H1 (cell line): ENCODE data around the gene KPNA6. TPM values are rescaled to one million over a fixed set of nuclear protein-coding genes. Genes with fewer than 3 reads are reported as not detected.

Source experiments
- CTCF ChIA-PET: fragments of 300-600 bp; sonication (Branson Sonifier 250); formaldehyde crosslinking; loops from one replicate; lab custom pipeline; 2021; ENCODE audit not compliant: partially characterized antibody; lab: Charles Lee
- POLR2A ChIA-PET: fragments of 300-600 bp; sonication (Branson Sonifier 250); formaldehyde crosslinking; loops from one replicate; lab custom pipeline; 2021; ENCODE audit warnings: inconsistent platforms; ENCODE audit not compliant: partially characterized antibody; lab: Charles Lee
- DNase-seq, 2 experiments: peaks; one replicate each; pipeline versions ENCODE4 v3.0.0 to v3.0.0-alpha.2; 2010 to 2022; ENCODE audit warnings: low spot score in 2 of 2, low read depth in 1 of 2, mixed read lengths in 1 of 2
- FAIRE-seq: peaks from 2 replicates; lab custom pipeline; 2011; peaks lifted over from hg19 to GRCh38; lab: Jason Lieb, UNC
- H2AFZ ChIP-seq: 2 replicates; pipeline ENCODE4 v1.8.1; 2012; ENCODE audit warnings: low read length, inconsistent platforms
- H2AK5ac ChIP-seq: 2 replicates; pipeline ENCODE4 v1.6.1; 2013; ENCODE audit warnings: low read depth, low read length
- H2BK120ac ChIP-seq: replicated peaks from 2 replicates; pipeline ENCODE3; 2013; ENCODE audit warnings: low read depth, low read length, inconsistent platforms
- H2BK12ac ChIP-seq: 2 replicates; pipeline ENCODE4 v1.6.1; 2013; ENCODE audit warnings: low read depth, low read length
- H2BK15ac ChIP-seq: 2 replicates; pipeline ENCODE4 v1.6.1; 2013; ENCODE audit warnings: low read length
- H2BK20ac ChIP-seq: 2 replicates; pipeline ENCODE4 v1.6.1; 2013; ENCODE audit warnings: low read length
- H2BK5ac ChIP-seq: 2 replicates; pipeline ENCODE4 v1.6.1; 2013; ENCODE audit warnings: low read depth, low read length
- H3K14ac ChIP-seq: 2 replicates; pipeline ENCODE4 v1.6.1; 2013; ENCODE audit warnings: inconsistent platforms; ENCODE audit not compliant: insufficient read length
- H3K18ac ChIP-seq: 2 replicates; pipeline ENCODE4 v1.6.1; 2013; ENCODE audit warnings: low read length; ENCODE audit errors: extremely low read depth
- H3K23ac ChIP-seq: 2 replicates; pipeline ENCODE4 v1.6.1; 2013; ENCODE audit warnings: inconsistent platforms; ENCODE audit not compliant: insufficient read length
- H3K23me2 ChIP-seq: 2 replicates; pipeline ENCODE4 v1.6.1; 2013; ENCODE audit warnings: low read depth, low read length
- H3K27ac ChIP-seq: 2 replicates; pipeline ENCODE4 v1.6.1; 2011; ENCODE audit warnings: low read depth, low read length, inconsistent platforms
- H3K27me3 ChIP-seq, 4 experiments: replicated peaks in 1 of 4; 1 replicate in 1 of 4; 2 replicates in 3 of 4; pipeline versions ENCODE4 v1.6.1 to v1.8.1; 2011 to 2013; ENCODE audit warnings: low read length in 3 of 4, mild to moderate bottlenecking in 3 of 4, inconsistent platforms in 2 of 4, mixed read lengths in 2 of 4, moderate library complexity in 1 of 4; ENCODE audit not compliant: control insufficient read depth in 3 of 4, insufficient read depth in 3 of 4; ENCODE audit errors: extremely low read depth in 1 of 4
- H3K36me3 ChIP-seq, 4 experiments: 2 replicates each; pipeline versions ENCODE4 v1.6.1 to v1.8.1; 2011 to 2013; ENCODE audit warnings: mild to moderate bottlenecking in 4 of 4, low read length in 3 of 4, moderate library complexity in 2 of 4, control low read depth in 1 of 4, inconsistent platforms in 1 of 4; ENCODE audit not compliant: insufficient read depth in 4 of 4, control insufficient read depth in 2 of 4
- H3K4ac ChIP-seq: replicated peaks from 2 replicates; pipeline ENCODE3; 2013; ENCODE audit warnings: low read length, low read depth, mixed read lengths, inconsistent platforms; ENCODE audit not compliant: insufficient read length
- H3K4me1 ChIP-seq, 4 experiments: replicated peaks in 1 of 4; 1 replicate in 1 of 4; 2 replicates in 3 of 4; pipeline versions ENCODE4 v1.6.1 to v1.8.1; 2011 to 2013; ENCODE audit warnings: low read length in 3 of 4, inconsistent platforms in 2 of 4, mixed read lengths in 1 of 4; ENCODE audit not compliant: insufficient read depth in 4 of 4, control insufficient read depth in 3 of 4
- H3K4me2 ChIP-seq, 2 experiments: 2 replicates each; pipeline versions ENCODE4 v1.6.1 to v1.8.1; 2011 to 2013; ENCODE audit warnings: low read depth in 2 of 2, low read length in 2 of 2, control low read depth in 1 of 2, inconsistent platforms in 1 of 2, mild to moderate bottlenecking in 1 of 2; ENCODE audit not compliant: insufficient read depth in 1 of 2
- H3K4me3 ChIP-seq, 4 experiments: fragments of 200-600, 300-600 bp in 1 of 4; sonication (generic), shearing (Covaris generic), sonication (Bioruptor Twin) in 1 of 4; 2 replicates each; pipeline versions ENCODE4 v1.5.1 to v1.8.1; 2011 to 2016; ENCODE audit warnings: low read length in 4 of 4, low read depth in 3 of 4, control low read depth in 2 of 4, inconsistent platforms in 2 of 4, mild to moderate bottlenecking in 2 of 4, mixed read lengths in 1 of 4, moderate library complexity in 1 of 4; ENCODE audit not compliant: insufficient read depth in 2 of 4; ENCODE audit errors: extremely low read depth in 1 of 4
- H3K56ac ChIP-seq: replicated peaks from 2 replicates; pipeline ENCODE3; 2013; ENCODE audit warnings: low read depth, mild to moderate bottlenecking, mixed read lengths, low read length, inconsistent platforms; ENCODE audit not compliant: insufficient read length
- H3K79me1 ChIP-seq: 2 replicates; pipeline ENCODE4 v1.6.1; 2013; ENCODE audit warnings: low read depth, low read length, control low read depth
- H3K79me2 ChIP-seq, 2 experiments: 2 replicates each; pipeline versions ENCODE4 v1.6.1 to v1.8.1; 2012 to 2013; ENCODE audit warnings: low read length in 2 of 2, mild to moderate bottlenecking in 2 of 2, inconsistent platforms in 1 of 2; ENCODE audit not compliant: insufficient read depth in 2 of 2, control insufficient read depth in 1 of 2
- H3K9ac ChIP-seq, 4 experiments: replicated peaks in 1 of 4; 1 replicate in 1 of 4; 2 replicates in 3 of 4; pipeline versions ENCODE4 v1.6.1 to v1.8.1; 2011 to 2013; ENCODE audit warnings: low read depth in 3 of 4, low read length in 3 of 4, control low read depth in 2 of 4, mild to moderate bottlenecking in 2 of 4, moderate library complexity in 2 of 4, inconsistent platforms in 1 of 4; ENCODE audit errors: extremely low read depth in 1 of 4
- H3K9me3 ChIP-seq, 2 experiments: 2 replicates each; pipeline versions ENCODE4 v1.6.1 to v1.8.1; 2012 to 2013; ENCODE audit warnings: mild to moderate bottlenecking in 2 of 2, moderate library complexity in 2 of 2, control low read depth in 1 of 2, inconsistent platforms in 1 of 2, low read depth in 1 of 2, low read length in 1 of 2, mixed read lengths in 1 of 2; ENCODE audit not compliant: insufficient read depth in 2 of 2
- H4K20me1 ChIP-seq, 2 experiments: replicated peaks in 1 of 2; 2 replicates each; pipeline versions ENCODE3 to v1.8.1; 2011 to 2013; ENCODE audit warnings: inconsistent platforms in 2 of 2, low read length in 2 of 2, mild to moderate bottlenecking in 1 of 2; ENCODE audit not compliant: insufficient read depth in 2 of 2, control insufficient read depth in 1 of 2
- H4K5ac ChIP-seq: 2 replicates; pipeline ENCODE4 v1.6.1; 2013; ENCODE audit warnings: low read length, low read depth, mixed read lengths, inconsistent platforms; ENCODE audit not compliant: insufficient read length
- H4K8ac ChIP-seq: 2 replicates; pipeline ENCODE4 v1.8.0; 2013; ENCODE audit warnings: mild to moderate bottlenecking, moderate library complexity, low read length, inconsistent platforms; ENCODE audit not compliant: insufficient read depth; ENCODE audit errors: extremely low read depth
- H4K91ac ChIP-seq: replicated peaks from 2 replicates; pipeline ENCODE3; 2013; ENCODE audit warnings: low read length, mixed read lengths, inconsistent platforms; ENCODE audit not compliant: insufficient read length
- BCL11A ChIP-seq, 2 experiments: IDR thresholded peaks; one replicate each; pipeline ENCODE4 v1.6.1; 2011; ENCODE audit warnings: low read depth in 2 of 2, low read length in 2 of 2, mild to moderate bottlenecking in 2 of 2
- CBX8 ChIP-seq: fragments of 300-800, 300-1000 bp; sonication (generic); IDR thresholded peaks from 2 replicates; pipeline ENCODE4 v1.7.1; 2016; ENCODE audit warnings: low read depth, low read length, borderline replicate concordance
- CHD1 ChIP-seq: IDR thresholded peaks from 2 replicates; pipeline ENCODE4 v1.6.1; 2012; ENCODE audit warnings: low read depth, low read length, improper control_type of control experiment
- CREB1 ChIP-seq: IDR thresholded peaks from 2 replicates; pipeline ENCODE4 v1.6.1; 2012; ENCODE audit warnings: inconsistent platforms
- GABPA ChIP-seq: IDR thresholded peaks from 2 replicates; pipeline ENCODE4 v1.6.1; 2011; ENCODE audit warnings: mild to moderate bottlenecking, low read length, moderate library complexity, borderline replicate concordance; ENCODE audit not compliant: insufficient read depth
- KDM5A ChIP-seq: fragments of 200-600 bp; IDR thresholded peaks from 2 replicates; pipeline ENCODE4 v1.7.1; 2012; ENCODE audit warnings: mild to moderate bottlenecking, low read length, inconsistent platforms, mixed read lengths
- SAP30 ChIP-seq: fragments of 300-600 bp; sonication (generic); IDR thresholded peaks from 2 replicates; pipeline ENCODE4 v1.7.1; 2012; ENCODE audit warnings: low read length, moderate library complexity, mild to moderate bottlenecking, inconsistent platforms; ENCODE audit not compliant: insufficient read depth, insufficient replicate concordance
- WGBS, 2 experiments: shearing (Covaris generic) in 1 of 2; methylation state at CpG; one replicate each; pipeline versions ENCODE4 v1.1.6 to v1.1.7; 2013 to 2015; ENCODE audit warnings: low lambda C conversion rate in 2 of 2, mixed read lengths in 2 of 2, inconsistent platforms in 1 of 2, low coverage in 1 of 2, missing lambda C conversion rate in 1 of 2; ENCODE audit not compliant: insufficient replicate concordance in 2 of 2, insufficient coverage in 1 of 2, insufficient read length in 1 of 2; ENCODE audit errors: extremely low coverage in 1 of 2, missing lambda C conversion rate in 1 of 2; 5-methylcytosine and 5-hydroxymethylcytosine counted together
- polyA plus RNA-seq, 7 experiments: library from polyadenylated mRNA; depleted of rRNA in 3 of 7; stranded (reverse) in 5 of 7; unstranded in 2 of 7; fragments of >200 nt in 5 of 7; fragments of 200-250 nt in 2 of 7; gene quantifications; 1 replicate in 5 of 7; 2 replicates in 1 of 7; 4 replicates in 1 of 7; pipeline versions ENCODE4 v1.2.1 to v1.2.3, GENCODE V29; 2011 to 2013; ENCODE audit warnings: missing spikeins in 2 of 7, mixed read lengths in 2 of 7
- total RNA-seq: library from RNA; stranded (reverse); fragmentation: NEBNext Ultra II Directional; extraction: Animal tissue kit (Norgen Biotek cat#: 25700); gene quantifications from 2 replicates; pipeline ENCODE4 v1.2.1, GENCODE V29; 2021
- TF ChIP-seq, protein P1 (sequence below): IDR thresholded peaks from 2 replicates; pipeline ENCODE4 v1.6.1; 2011; ENCODE audit warnings: low read depth, mild to moderate bottlenecking, low read length; ENCODE audit not compliant: insufficient read depth
- TF ChIP-seq, protein P2 (sequence below): IDR thresholded peaks from 2 replicates; pipeline ENCODE4 v1.6.1; 2012; ENCODE audit warnings: inconsistent platforms

Gene KPNA6
- total and polyA plus RNA-seq, 2 of the 8 experiments (the other 6 are each of a cell fraction or from before 2014, with no cell fraction given) = 24.2 to 120 TPM

DNA sequence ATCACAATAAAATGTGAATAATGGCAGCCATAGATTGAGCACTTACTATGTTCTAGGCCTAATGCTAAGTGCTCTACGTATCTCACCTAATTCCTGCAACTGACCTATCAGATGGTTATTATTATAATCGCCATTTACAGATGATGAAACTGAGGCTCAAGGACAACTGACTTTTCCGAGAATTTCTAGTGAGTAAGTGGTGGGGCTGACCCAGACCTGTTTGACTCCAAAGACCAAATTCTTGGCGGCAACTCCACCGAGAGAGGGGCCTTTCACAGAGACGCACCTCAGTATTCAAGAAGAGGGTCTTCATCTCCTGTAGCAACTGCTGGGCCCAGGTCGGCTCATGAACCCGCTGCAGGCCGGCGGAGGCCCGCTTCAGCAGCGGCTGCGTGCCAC, 113.7 kb downstream of the KPNA6 start:
- H4K8ac ChIP-seq = no peak overlapping the region
- no peak overlapping the region for H4K5ac ChIP-seq
- H2AFZ ChIP-seq = no peak overlapping the region
- ChIA-PET CTCF (interaction anchor here (1.0 to 1.9 kb wide), 3 partner anchors 9 to 94 kb away, joined by 3 to 7 read pairs (median 5); partner anchors contain the start of gene DCDC2B), POLR2A (interaction anchor here (0.6 to 8.0 kb wide), 11 partner anchors 10 to 116 kb away, joined by 3 to 52 read pairs (median 5); partner anchors contain the start of genes DCDC2B and IQCC)
- peak overlapping the region in 3 of 4 experiments; percentile 15 to 54 (median 52); a peak in 4 of 7 replicates for H3K9ac ChIP-seq
- no peak overlapping the region for H2BK15ac ChIP-seq
- no peak overlapping the region for H3K56ac ChIP-seq
- H3K27me3 ChIP-seq = no peaks in the 10 kb centered on the region
- DNase-seq (no peak), FAIRE-seq (no peak)
- no peak overlapping the region for H4K91ac ChIP-seq
- no peak overlapping the region for H2BK12ac ChIP-seq
- peaks cover 0 to 24% of the 10 kb centered on the region in 2 experiments; a peak in 3 of 4 replicates for H3K79me2 ChIP-seq
- peak overlapping the region; percentile 68; the same call in 1 of the 2 replicates for H2BK5ac ChIP-seq
- H2AK5ac ChIP-seq = no peak overlapping the region
- peaks cover 0 to 7% (median 2%) of the 10 kb centered on the region in 4 experiments; a peak in 3 of 7 replicates for H3K4me1 ChIP-seq
- no peak overlapping the region for H2BK120ac ChIP-seq
- peak overlapping the region; percentile 66 to 97 (median 88) for H3K4me3 ChIP-seq
- H4K20me1 ChIP-seq = peaks cover 0 to 4% of the 10 kb centered on the region in 2 experiments
- TF ChIP-seq CHD1 = no peak
- TF ChIP-seq CREB1 = no peak
- TF ChIP-seq CBX8 = no peak
- TF ChIP-seq BCL11A (IDR thresholded peaks at IDR 0.05; ENCODE audit: low read depth in 2 of 2, low read length in 2 of 2) = no peak
- TF ChIP-seq, protein P1, sequence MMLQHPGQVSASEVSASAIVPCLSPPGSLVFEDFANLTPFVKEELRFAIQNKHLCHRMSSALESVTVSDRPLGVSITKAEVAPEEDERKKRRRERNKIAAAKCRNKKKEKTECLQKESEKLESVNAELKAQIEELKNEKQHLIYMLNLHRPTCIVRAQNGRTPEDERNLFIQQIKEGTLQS = no peak
- no peak for TF ChIP-seq KDM5A
- TF ChIP-seq SAP30 = no peak
- TF ChIP-seq, protein P2, sequence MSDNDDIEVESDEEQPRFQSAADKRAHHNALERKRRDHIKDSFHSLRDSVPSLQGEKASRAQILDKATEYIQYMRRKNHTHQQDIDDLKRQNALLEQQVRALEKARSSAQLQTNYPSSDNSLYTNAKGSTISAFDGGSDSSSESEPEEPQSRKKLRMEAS = no peak
- TF ChIP-seq GABPA = no peak
- H3K9me3 ChIP-seq = no peaks in the 10 kb centered on the region
- peaks cover 6 to 22% (median 15%) of the 10 kb centered on the region in 4 experiments; a peak in 7 of 8 replicates for H3K36me3 ChIP-seq
- WGBS, 2 experiments = 10% methylated on average over 13 of the region's 13 CpGs; no CpG with 5 or more reads in 1 of the 2 experiments
- peak overlapping the region; percentile 65 to 84 for H3K4me2 ChIP-seq
- peaks cover 2% of the 10 kb centered on the region; the same call in 1 of the 2 replicates for H3K79me1 ChIP-seq
- peaks cover 8% of the 10 kb centered on the region; the same call in 1 of the 2 replicates for H3K23me2 ChIP-seq
- H3K27ac ChIP-seq = no peak overlapping the region
- H3K4ac ChIP-seq = no peak overlapping the region
- no peak overlapping the region for H2BK20ac ChIP-seq
- no peak overlapping the region for H3K18ac ChIP-seq
- no peak overlapping the region for H3K14ac ChIP-seq
- no peak overlapping the region for H3K23ac ChIP-seq
